Measurements from ENCODE around the gene KLHL5.
"Not testable (repeated sequence)": the region's sequence is repeated elsewhere in the genome, so short reads cannot be mapped to it uniquely, and the experiment has no call there.

KLHL5 gene

GRCh38 chr4:39104255-39104654 lies 42.2 kb downstream of the KLHL5 start:
- no peak for DNase-seq

- no peak for DNase-seq
These were observed 44.0 kb downstream of the KLHL5 start for GRCh38 chr4:39106011-39106410.

- DNase-seq = no peak
These were observed 52.4 kb downstream of the KLHL5 start for GRCh38 chr4:39114436-39114835.

- DNase-seq = peak; percentile 21 to 23
These were observed 56.1 kb downstream of the KLHL5 start for GRCh38 chr4:39118034-39118658.

- DNase-seq = no peak
These were observed 58.4 kb downstream of the KLHL5 start for GRCh38 chr4:39120418-39120817.

- DNase-seq = no peak
These were observed 63.0 kb downstream of the KLHL5 start for GRCh38 chr4:39124885-39125599.

GRCh38 chr4:39125600-39125985 lies 63.6 kb downstream of the KLHL5 start:
- DNase-seq = no peak

- DNase-seq = no peak
These were observed 64.4 kb downstream of the KLHL5 start for GRCh38 chr4:39126256-39127095.

GRCh38 chr4:39133623-39134022 lies 71.6 kb downstream of the KLHL5 start:
- DNase-seq = no peak

- no peak for DNase-seq
These were observed 72.8 kb downstream of the KLHL5 start for GRCh38 chr4:39134683-39135306.

- DNase-seq = not testable (repeated sequence)
These were observed 76.2 kb downstream of the KLHL5 start for GRCh38 chr4:39138227-39138626.

- DNase-seq = no peak
These were observed 84.2 kb downstream of the KLHL5 start for GRCh38 chr4:39146211-39146610.

GRCh38 chr4:39154009-39154408 lies 92.0 kb downstream of the KLHL5 start:
- no peak for DNase-seq

- DNase-seq = no peak
These were observed 95.5 kb downstream of the KLHL5 start for GRCh38 chr4:39157520-39157919.

GRCh38 chr4:39166177-39166576 lies 104.1 kb downstream of the KLHL5 start:
- no peak for DNase-seq

GRCh38 chr4:39166669-39167068 lies 104.6 kb downstream of the KLHL5 start:
- DNase-seq = no peak

GRCh38 chr4:39169426-39169825 lies 107.4 kb downstream of the KLHL5 start:
- no peak for DNase-seq

- DNase-seq = no peak
These were observed 108.3 kb downstream of the KLHL5 start for GRCh38 chr4:39170301-39170700.
